Common myeloid progenitor, CD34-positive (primary cell): ENCODE data around the gene SEC16B. TPM values are rescaled to one million over a fixed set of nuclear protein-coding genes. Genes with fewer than 3 reads are reported as not detected.

ENCODE experiments used
- CTCF ChIA-PET: fragments of 350-600 bp; sonication (Branson Sonifier 250); formaldehyde crosslinking; loops from one replicate; lab custom pipeline; 2021; ENCODE audit warnings: antibody characterized with exemption; lab: Charles Lee
- POLR2A ChIA-PET: fragments of 350-600 bp; sonication (Branson Sonifier 250); formaldehyde crosslinking; loops from one replicate; lab custom pipeline; 2021; ENCODE audit warnings: antibody characterized with exemption; lab: Charles Lee
- DNase-seq, 3 donors: peaks; one replicate each; pipeline versions ENCODE4 v3.0.0 to v3.0.0-alpha.2; 2013
- H3K27ac ChIP-seq, 2 experiments: 1 replicate in 1 of 2; 2 replicates in 1 of 2; pipeline ENCODE4 v1.7.0; 2013; ENCODE audit warnings: inconsistent platforms in 2 of 2, low read length in 2 of 2, mild to moderate bottlenecking in 2 of 2, low read depth in 1 of 2, moderate library complexity in 1 of 2; ENCODE audit not compliant: severe bottlenecking in 2 of 2, insufficient read depth in 1 of 2, poor library complexity in 1 of 2
- H3K27me3 ChIP-seq, 5 experiments: replicated peaks in 2 of 5; 1 replicate in 3 of 5; 2 replicates in 2 of 5; pipeline versions ENCODE4 v1.6.1 to v1.7.0; 2013; ENCODE audit warnings: low read length in 4 of 5, mild to moderate bottlenecking in 2 of 5, moderate library complexity in 2 of 5, inconsistent platforms in 1 of 5; ENCODE audit not compliant: insufficient read depth in 5 of 5, control insufficient read depth in 4 of 5
- H3K36me3 ChIP-seq, 4 experiments: 1 replicate in 2 of 4; 2 replicates in 2 of 4; pipeline versions ENCODE4 v1.6.1 to v1.7.0; 2013; ENCODE audit warnings: low read length in 3 of 4, control low read depth in 1 of 4, mild to moderate bottlenecking in 1 of 4; ENCODE audit not compliant: control insufficient read depth in 4 of 4, insufficient read depth in 4 of 4
- H3K4me1 ChIP-seq, 4 experiments: 1 replicate in 3 of 4; 2 replicates in 1 of 4; pipeline versions ENCODE4 v1.6.1 to v1.7.1; 2013; ENCODE audit warnings: low read length in 3 of 4, mild to moderate bottlenecking in 3 of 4, control low read depth in 1 of 4, inconsistent platforms in 1 of 4, moderate library complexity in 1 of 4; ENCODE audit not compliant: control insufficient read depth in 4 of 4, insufficient read depth in 4 of 4; ENCODE audit errors: control extremely low read depth in 1 of 4
- H3K4me3 ChIP-seq, 7 experiments: 1 replicate in 4 of 7; 2 replicates in 3 of 7; pipeline versions ENCODE4 v1.5.1 to v1.7.0; 2013; ENCODE audit warnings: mild to moderate bottlenecking in 7 of 7, low read length in 6 of 7, moderate library complexity in 6 of 7, inconsistent platforms in 2 of 7, low read depth in 2 of 7, control low read depth in 1 of 7; ENCODE audit not compliant: insufficient read depth in 4 of 7, control insufficient read depth in 1 of 7; ENCODE audit errors: extremely low read depth in 1 of 7
- H3K9me3 ChIP-seq, 5 experiments: 1 replicate in 4 of 5; 2 replicates in 1 of 5; pipeline versions ENCODE4 v1.6.1 to v1.7.1; 2013; ENCODE audit warnings: low read length in 4 of 5, mild to moderate bottlenecking in 2 of 5, inconsistent platforms in 1 of 5, low read depth in 1 of 5, moderate library complexity in 1 of 5; ENCODE audit not compliant: control insufficient read depth in 4 of 5, insufficient read depth in 2 of 5; ENCODE audit errors: control extremely low read depth in 1 of 5
- WGBS: methylation state at CpG from one replicate; pipeline ENCODE4 v1.1.5; 2013; ENCODE audit not compliant: insufficient coverage; 5-methylcytosine and 5-hydroxymethylcytosine counted together
- polyA plus RNA-seq: library from polyadenylated mRNA; unstranded; fragments of 120-200 nt; gene quantifications from one replicate; pipeline ENCODE4 v1.2.1, GENCODE V29; 2013

SEC16B gene, protein sequence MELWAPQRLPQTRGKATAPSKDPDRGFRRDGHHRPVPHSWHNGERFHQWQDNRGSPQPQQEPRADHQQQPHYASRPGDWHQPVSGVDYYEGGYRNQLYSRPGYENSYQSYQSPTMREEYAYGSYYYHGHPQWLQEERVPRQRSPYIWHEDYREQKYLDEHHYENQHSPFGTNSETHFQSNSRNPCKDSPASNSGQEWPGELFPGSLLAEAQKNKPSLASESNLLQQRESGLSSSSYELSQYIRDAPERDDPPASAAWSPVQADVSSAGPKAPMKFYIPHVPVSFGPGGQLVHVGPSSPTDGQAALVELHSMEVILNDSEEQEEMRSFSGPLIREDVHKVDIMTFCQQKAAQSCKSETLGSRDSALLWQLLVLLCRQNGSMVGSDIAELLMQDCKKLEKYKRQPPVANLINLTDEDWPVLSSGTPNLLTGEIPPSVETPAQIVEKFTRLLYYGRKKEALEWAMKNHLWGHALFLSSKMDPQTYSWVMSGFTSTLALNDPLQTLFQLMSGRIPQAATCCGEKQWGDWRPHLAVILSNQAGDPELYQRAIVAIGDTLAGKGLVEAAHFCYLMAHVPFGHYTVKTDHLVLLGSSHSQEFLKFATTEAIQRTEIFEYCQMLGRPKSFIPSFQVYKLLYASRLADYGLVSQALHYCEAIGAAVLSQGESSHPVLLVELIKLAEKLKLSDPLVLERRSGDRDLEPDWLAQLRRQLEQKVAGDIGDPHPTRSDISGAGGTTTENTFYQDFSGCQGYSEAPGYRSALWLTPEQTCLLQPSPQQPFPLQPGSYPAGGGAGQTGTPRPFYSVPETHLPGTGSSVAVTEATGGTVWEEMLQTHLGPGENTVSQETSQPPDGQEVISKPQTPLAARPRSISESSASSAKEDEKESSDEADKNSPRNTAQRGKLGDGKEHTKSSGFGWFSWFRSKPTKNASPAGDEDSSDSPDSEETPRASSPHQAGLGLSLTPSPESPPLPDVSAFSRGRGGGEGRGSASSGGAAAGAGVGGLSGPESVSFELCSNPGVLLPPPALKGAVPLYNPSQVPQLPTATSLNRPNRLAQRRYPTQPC
- 1.3 TPM for polyA plus RNA-seq

DNA sequence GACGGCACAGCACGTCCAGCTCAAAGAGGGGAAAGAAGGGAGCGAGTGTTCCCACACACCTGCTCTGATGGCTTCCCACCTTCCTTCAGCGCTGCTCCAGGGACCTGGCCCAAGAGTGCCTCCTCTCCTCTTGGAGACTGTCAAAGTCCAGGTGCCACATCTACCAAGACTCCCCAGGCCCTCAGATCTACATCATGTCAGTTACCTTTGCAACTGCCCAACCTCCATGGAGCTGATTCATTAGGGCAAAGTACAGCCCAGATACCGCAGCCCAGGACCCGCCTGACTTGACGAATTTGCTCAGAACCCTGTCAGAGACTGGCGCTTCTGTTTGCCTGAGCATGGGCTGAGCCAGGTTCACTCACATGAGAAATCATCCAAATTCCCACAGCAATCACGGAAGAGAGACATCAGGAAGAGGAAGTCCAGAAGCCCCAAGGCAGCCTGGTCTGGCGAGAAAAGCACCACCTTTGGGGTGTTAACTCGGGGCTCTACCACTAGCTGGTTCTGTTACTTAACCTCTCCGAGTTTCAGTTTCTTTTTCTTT lies at the start of gene SEC16B:
TSS of gene SEC16B (minus strand) at position 234 of the 547 bp plus-strand sequence. CDS start 2,077 bp downstream, outside the sequence.
- ChIA-PET CTCF (interaction anchor here (2.2 kb wide), 1 partner anchor 22 kb away, joined by 6 read pairs; no protein-coding TSS in a partner anchor), POLR2A (no interaction called here)
- 90% methylated on average over 10 of the region's 12 CpGs for WGBS
- H3K4me1 ChIP-seq = no peaks in the 10 kb centered on the region
- H3K27ac ChIP-seq = no peak within 1 kb of the TSS
- H3K36me3 ChIP-seq = no peaks in the 10 kb centered on the region
- H3K4me3 ChIP-seq = no peak within 1 kb of the TSS
- no peaks in the 10 kb centered on the region for H3K9me3 ChIP-seq
- no peak for DNase-seq
- H3K27me3 ChIP-seq = no peaks in the 10 kb centered on the region

DNA sequence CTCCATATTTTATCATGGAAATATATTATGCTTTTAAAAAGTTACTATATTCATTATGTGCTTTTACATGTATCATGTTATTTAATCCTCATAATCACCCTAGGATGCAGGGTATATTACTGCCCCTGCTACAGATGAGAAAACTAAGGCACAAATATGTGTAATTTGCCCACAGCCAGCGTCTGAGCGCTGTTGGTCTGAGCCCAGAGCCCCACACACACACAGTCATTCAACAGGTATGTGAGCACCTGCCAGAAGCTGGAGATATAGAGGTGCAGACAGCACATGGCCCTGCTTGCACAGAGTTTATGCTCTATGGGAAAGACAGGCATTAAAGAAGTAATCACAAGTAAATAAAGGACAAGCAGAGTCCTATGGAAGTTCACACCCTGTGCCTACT lies 49.8 kb upstream of the SEC16B start:
- ChIA-PET CTCF (no interaction called here), POLR2A (no interaction called here)
- Histone ChIP-seq H3K36me3 (peaks cover 0 to 14% (median 3%) of the 10 kb centered on the region in 4 experiments), H3K27ac (no peak overlapping the region), H3K27me3 (no peaks in the 10 kb centered on the region), H3K4me1 (no peaks in the 10 kb centered on the region), H3K4me3 (no peak overlapping the region), H3K9me3 (peaks cover 3 to 8% (median 4%) of the 10 kb centered on the region in 5 experiments)
- WGBS = no CpG with 5 or more reads among the region's 2 CpGs
- DNase-seq = no peak

DNA sequence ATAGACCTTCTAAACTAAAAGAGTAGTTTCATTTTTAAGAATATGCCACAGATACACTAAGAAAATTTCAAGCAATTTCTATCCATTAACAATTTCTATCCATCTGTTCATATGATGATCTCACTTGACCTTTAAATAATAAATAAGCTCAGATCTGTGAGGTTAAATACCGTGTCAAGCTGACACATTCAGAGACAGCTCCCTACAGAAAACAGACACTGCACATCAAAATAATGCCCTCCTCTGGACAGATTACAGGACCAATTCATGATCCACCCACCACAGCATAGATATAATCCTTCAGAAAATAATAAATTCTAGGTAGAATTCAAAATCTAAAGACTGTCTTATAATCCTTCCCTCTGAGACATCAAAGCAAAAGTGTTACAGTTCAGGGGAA lies 49.4 kb upstream of the SEC16B start:
- H3K36me3 ChIP-seq = peaks cover 0 to 14% (median 3%) of the 10 kb centered on the region in 4 experiments
- no peaks in the 10 kb centered on the region for H3K4me1 ChIP-seq
- H3K9me3 ChIP-seq = peaks cover 3 to 8% (median 4%) of the 10 kb centered on the region in 5 experiments
- CTCF ChIA-PET = interaction anchor here (1.0 to 1.6 kb wide), 2 partner anchors 11 to 13 kb away, joined by 3 to 5 read pairs; no protein-coding TSS in a partner anchor
- 100% methylated on average over 1 of the region's 1 CpG for WGBS
- DNase-seq = no peak
- no peak overlapping the region for H3K4me3 ChIP-seq
- no peaks in the 10 kb centered on the region for H3K27me3 ChIP-seq
- POLR2A ChIA-PET = no interaction called here
- no peak overlapping the region for H3K27ac ChIP-seq

DNA sequence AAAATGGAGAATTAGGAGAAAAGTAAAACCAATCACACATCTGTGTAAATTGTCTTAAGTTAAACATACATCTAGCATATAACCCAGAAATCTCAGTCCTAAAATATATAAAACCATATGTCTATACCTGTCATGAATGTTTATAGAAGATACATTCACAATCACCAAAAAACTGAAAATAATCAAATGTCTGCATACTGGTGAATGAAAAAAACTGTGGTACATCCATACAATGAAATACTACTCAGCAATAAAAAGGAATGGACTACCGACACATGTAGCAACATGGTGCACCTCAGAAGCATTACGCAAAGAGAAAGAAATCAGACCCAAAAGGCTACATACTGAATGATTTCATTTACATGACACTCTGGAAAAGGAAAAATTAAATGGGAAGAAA lies 47.7 kb upstream of the SEC16B start:
- Histone ChIP-seq H3K4me1 (no peaks in the 10 kb centered on the region), H3K4me3 (no peak overlapping the region), H3K36me3 (peaks cover 0 to 14% (median 2%) of the 10 kb centered on the region in 4 experiments), H3K9me3 (peaks cover 3 to 8% (median 4%) of the 10 kb centered on the region in 5 experiments), H3K27ac (no peak overlapping the region), H3K27me3 (no peaks in the 10 kb centered on the region)
- no peak for DNase-seq
- CTCF ChIA-PET = interaction anchor here (1.1 to 1.6 kb wide), 2 partner anchors 13 to 817 kb away, joined by 3 to 5 read pairs; no protein-coding TSS in a partner anchor
- WGBS = no CpG with 5 or more reads among the region's 2 CpGs
- POLR2A ChIA-PET = no interaction called here

DNA sequence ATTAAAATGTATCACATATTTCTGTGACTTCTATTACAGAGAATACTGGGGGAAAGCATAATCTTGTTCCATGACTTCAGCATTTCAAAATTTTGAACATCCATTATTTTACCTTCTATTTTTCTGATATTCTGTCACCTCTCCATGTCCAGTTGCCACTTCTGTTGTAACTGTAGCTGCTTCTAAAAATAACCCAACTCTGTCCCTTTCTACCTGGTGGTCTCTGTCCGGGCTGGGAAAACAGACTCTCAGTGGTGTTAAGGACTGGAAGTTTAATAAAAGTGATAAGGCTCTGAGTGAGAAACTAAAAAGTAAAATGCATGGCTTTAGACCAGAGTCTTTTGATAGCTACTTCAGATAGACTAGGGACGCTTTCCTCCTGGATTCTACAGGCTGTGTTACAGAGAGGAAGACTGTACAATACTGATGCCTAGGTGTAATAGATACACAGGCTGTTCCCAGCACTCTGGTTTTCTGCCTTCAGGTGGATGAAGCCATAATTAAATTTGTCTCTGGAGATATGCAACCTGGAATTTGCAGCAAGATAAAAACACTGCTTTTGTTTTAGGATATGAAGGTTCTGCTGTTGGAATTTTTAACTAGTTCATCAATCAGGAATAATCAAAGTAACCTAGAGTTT lies 42.1 kb upstream of the SEC16B start:
- no peak overlapping the region for H3K4me3 ChIP-seq
- H3K27ac ChIP-seq = no peak overlapping the region
- CTCF ChIA-PET = interaction anchor here (1.0 to 1.1 kb wide), 2 partner anchors 12 to 19 kb away, joined by 3 to 4 read pairs; no protein-coding TSS in a partner anchor

DNA sequence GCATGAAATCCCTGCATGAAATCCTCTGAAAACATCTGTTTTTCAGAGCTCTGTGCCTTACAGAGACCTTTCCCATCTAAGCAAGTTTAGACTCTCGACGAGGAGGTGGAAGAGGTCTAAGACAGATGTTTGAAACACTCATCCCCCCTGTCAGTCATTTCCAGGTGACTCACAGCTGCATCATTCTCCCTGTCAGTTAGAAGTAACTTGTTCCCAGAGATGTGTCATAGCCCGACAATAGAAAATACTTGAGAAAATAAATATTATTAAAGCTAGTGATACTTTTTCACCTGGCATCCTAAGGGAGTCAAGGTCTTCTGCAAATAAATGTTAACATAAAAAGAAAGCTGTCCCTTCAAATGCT lies 41.6 kb upstream of the SEC16B start:
- no CpG with 5 or more reads among the region's 3 CpGs for WGBS
- Histone ChIP-seq H3K9me3 (peaks cover 0 to 2% (median 0%) of the 10 kb centered on the region in 5 experiments), H3K27ac (no peak overlapping the region), H3K4me1 (no peaks in the 10 kb centered on the region), H3K36me3 (no peaks in the 10 kb centered on the region), H3K4me3 (no peak overlapping the region), H3K27me3 (no peaks in the 10 kb centered on the region)
- POLR2A ChIA-PET = no interaction called here
- CTCF ChIA-PET = interaction anchor here (1.0 to 1.1 kb wide), 2 partner anchors 11 to 19 kb away, joined by 3 to 4 read pairs; no protein-coding TSS in a partner anchor
- DNase-seq = no peak

More for the DNA sequence above, 42.1 kb upstream of the SEC16B start:
- 100% methylated on average over 2 of the region's 2 CpGs for WGBS
- no peak for DNase-seq
- peaks cover 0 to 2% (median under 1%) of the 10 kb centered on the region in 4 experiments for H3K36me3 ChIP-seq
- H3K27me3 ChIP-seq = no peaks in the 10 kb centered on the region
- POLR2A ChIA-PET = no interaction called here
- no peaks in the 10 kb centered on the region for H3K4me1 ChIP-seq
- peaks cover 0 to 3% (median 0%) of the 10 kb centered on the region in 5 experiments for H3K9me3 ChIP-seq
